Suprapubic skin (tissue), 3 donors: Measurements from ENCODE around the gene SCARB1.

Experiments
- POLR2A ChIP-seq, 2 donors: fragments of 450-650 bp; IDR thresholded peaks; one replicate each; pipeline ENCODE4 v1.6.1; 2017; ENCODE audit warnings: antibody characterized with exemption in 2 of 2, mild to moderate bottlenecking in 2 of 2, moderate library complexity in 2 of 2
- TF ChIP-seq, protein P1 (sequence below), 2 donors: fragments of 200-600 bp in 1 of 2; fragments of 450-650 bp in 1 of 2; sonication (generic) in 1 of 2; IDR thresholded peaks; one replicate each; pipeline ENCODE4 v1.5.1; 2016 to 2019; ENCODE audit warnings: antibody characterized with exemption in 2 of 2, mild to moderate bottlenecking in 1 of 2, moderate library complexity in 1 of 2

GRCh38 chr12:124749725-124750124, 113.9 kb downstream of the SCARB1 start:
- TF ChIP-seq, protein P1, sequence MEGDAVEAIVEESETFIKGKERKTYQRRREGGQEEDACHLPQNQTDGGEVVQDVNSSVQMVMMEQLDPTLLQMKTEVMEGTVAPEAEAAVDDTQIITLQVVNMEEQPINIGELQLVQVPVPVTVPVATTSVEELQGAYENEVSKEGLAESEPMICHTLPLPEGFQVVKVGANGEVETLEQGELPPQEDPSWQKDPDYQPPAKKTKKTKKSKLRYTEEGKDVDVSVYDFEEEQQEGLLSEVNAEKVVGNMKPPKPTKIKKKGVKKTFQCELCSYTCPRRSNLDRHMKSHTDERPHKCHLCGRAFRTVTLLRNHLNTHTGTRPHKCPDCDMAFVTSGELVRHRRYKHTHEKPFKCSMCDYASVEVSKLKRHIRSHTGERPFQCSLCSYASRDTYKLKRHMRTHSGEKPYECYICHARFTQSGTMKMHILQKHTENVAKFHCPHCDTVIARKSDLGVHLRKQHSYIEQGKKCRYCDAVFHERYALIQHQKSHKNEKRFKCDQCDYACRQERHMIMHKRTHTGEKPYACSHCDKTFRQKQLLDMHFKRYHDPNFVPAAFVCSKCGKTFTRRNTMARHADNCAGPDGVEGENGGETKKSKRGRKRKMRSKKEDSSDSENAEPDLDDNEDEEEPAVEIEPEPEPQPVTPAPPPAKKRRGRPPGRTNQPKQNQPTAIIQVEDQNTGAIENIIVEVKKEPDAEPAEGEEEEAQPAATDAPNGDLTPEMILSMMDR (IDR thresholded peaks at IDR 0.05) = no peak
- TF ChIP-seq POLR2A (IDR thresholded peaks at IDR 0.05) = no peak
